ENCODE data around the gene SRXN1.

GRCh38 chr20:646107-646867, 6.7 kb downstream of the SRXN1 start:
- TF ChIP-seq CTCF (IDR thresholded peaks at IDR 0.05; ENCODE audit: insufficient read depth, low read depth, low read length) (no peak), EZH2 (IDR thresholded peaks at IDR 0.05; ENCODE audit: insufficient read depth, low read length) (no peak)
